ENCODE measurements around the gene DEPDC5.

The DEPDC5 gene

GRCh38 chr22:31841078-31841827 lies 87.4 kb downstream of the DEPDC5 start:
- DNase-seq (ENCODE audit: insufficient read length) (no peak), FAIRE-seq (peak; percentile 71)
- TF ChIP-seq TAF1 (IDR thresholded peaks at IDR 0.05; ENCODE audit: borderline replicate concordance, low read depth, low read length) (no peak), POLR2AphosphoS5 (IDR thresholded peaks at IDR 0.05; ENCODE audit: low read depth, low read length) (no peak), POLR2A (IDR thresholded peaks at IDR 0.05; ENCODE audit: low read depth, low read length) (no peak)

DNA sequence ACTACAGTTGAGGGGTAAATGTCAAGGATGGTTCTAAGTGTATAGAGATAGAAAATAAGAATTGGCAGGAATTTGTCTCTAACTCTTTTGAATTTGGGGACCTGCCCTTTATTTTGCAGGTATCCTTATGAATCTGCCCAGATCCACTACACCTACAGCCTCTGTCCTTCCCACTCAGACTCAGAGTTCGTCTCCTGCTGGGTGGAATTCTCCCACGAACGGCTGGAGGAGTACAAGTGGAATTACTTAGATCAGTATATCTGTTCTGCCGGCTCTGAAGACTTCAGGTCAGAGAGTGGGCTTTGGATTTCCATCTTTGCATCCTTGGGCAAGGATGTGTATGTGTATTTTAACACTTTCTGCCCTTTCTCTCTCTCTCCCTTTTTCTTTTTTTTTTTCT lies 89.7 kb downstream of the DEPDC5 start:
- FAIRE-seq: no peak
- DNase-seq (ENCODE audit: insufficient read length): no peak
- TF ChIP-seq POLR2AphosphoS5 (IDR thresholded peaks at IDR 0.05; ENCODE audit: low read depth, low read length) (no peak), TAF1 (IDR thresholded peaks at IDR 0.05; ENCODE audit: borderline replicate concordance, low read depth, low read length) (no peak), POLR2A (IDR thresholded peaks at IDR 0.05; ENCODE audit: low read depth, low read length) (no peak)

DNA sequence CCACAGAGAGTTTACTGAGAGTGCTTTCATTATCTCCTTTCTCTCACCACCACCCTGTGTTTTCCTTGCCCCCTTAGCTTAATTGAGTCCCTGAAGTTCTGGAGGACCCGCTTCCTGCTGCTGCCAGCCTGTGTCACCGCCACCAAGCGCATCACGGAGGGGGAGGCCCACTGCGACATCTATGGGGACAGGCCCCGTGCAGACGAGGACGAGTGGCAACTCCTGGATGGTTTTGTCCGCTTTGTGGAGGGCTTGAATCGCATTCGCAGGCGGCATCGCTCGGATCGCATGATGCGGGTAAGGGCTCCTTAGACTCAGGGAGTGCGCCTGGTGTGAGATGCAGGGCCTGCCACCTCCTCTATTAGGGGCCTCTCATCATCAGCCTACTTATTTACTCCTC lies 91.1 kb downstream of the DEPDC5 start:
- DNase-seq (ENCODE audit: insufficient read length) (no peak), FAIRE-seq (no peak)
- TF ChIP-seq POLR2AphosphoS5 (IDR thresholded peaks at IDR 0.05; ENCODE audit: low read depth, low read length): no peak
- no peak for TF ChIP-seq POLR2A (IDR thresholded peaks at IDR 0.05; ENCODE audit: low read depth, low read length)
- no peak for TF ChIP-seq TAF1 (IDR thresholded peaks at IDR 0.05; ENCODE audit: borderline replicate concordance, low read depth, low read length)

DNA sequence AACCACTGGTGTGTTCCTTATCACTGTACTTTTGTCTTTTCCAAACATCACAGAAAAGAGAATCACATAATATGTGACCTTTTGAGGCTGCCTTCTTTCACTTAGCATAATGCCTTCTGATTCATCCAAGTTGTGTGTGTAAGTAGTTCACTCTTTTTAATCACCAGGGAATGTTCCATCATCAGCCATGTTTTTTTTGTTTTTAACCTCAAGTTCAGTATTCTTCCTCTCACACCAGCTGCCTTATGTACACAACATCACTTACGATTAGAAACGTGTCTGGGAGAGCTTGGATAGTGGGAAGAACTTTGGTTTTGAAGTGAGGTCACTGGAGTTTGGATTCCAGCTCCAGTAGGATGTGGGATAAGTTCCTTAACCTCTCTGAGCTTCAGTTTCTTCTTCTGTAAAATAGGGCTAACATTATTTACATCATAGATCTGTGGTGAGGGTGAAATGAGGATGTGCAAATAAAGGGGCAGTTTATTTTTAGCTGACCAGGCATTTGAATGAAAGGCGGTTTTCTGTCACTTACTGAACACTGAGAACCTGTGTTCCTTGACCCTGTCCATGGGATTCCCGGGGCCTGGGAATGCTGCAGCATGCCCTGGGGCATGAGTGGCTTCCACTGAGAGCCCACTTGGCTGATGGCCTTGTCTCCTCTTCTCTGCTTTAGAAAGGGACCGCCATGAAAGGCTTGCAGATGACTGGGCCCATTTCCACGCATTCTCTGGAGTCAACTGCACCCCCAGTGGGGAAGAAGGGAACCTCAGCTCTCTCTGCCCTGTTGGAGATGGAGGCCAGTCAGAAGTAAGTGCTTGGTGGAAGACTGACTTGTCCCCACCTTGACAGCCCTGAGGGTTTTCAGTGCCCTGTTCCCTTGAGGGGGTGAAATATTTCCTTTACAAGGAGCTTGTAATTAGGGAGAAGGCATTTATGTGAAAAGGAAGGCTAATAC lies 92.6 kb downstream of the DEPDC5 start:
- DNase-seq (ENCODE audit: insufficient read length) (peak; percentile 33), FAIRE-seq (peak; percentile 57)
- TF ChIP-seq POLR2A (IDR thresholded peaks at IDR 0.05; ENCODE audit: low read depth, low read length) (no peak), POLR2AphosphoS5 (IDR thresholded peaks at IDR 0.05; ENCODE audit: low read depth, low read length) (no peak), TAF1 (IDR thresholded peaks at IDR 0.05; ENCODE audit: borderline replicate concordance, low read depth, low read length) (no peak)

DNA sequence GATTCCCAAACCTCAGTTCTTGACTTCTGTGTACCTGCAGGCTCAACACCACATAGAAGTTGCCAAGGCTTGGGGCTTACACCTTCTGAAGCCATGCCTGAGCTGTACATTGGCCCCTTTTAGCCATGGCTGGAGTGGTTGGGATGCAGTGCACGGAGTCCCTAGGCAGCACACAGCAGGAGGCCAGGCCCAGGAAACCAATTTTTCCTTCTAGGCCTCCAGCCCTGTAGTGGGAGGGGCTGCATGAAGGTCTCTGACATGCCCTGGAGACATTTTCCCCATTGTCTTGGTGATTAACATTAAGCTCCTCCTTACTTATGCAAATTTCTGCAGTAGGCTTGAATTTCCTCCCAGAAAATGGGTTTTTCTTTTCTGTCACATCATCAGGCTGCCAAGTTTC lies 94.6 kb downstream of the DEPDC5 start:
- no peak for FAIRE-seq
- DNase-seq (ENCODE audit: insufficient read length): no peak
- TF ChIP-seq POLR2AphosphoS5 (IDR thresholded peaks at IDR 0.05; ENCODE audit: low read depth, low read length): no peak
- no peak for TF ChIP-seq TAF1 (IDR thresholded peaks at IDR 0.05; ENCODE audit: borderline replicate concordance, low read depth, low read length)
- no peak for TF ChIP-seq POLR2A (IDR thresholded peaks at IDR 0.05; ENCODE audit: low read depth, low read length)

- DNase-seq (ENCODE audit: insufficient read length): no peak
- no peak for FAIRE-seq
- no peak for TF ChIP-seq TAF1 (IDR thresholded peaks at IDR 0.05; ENCODE audit: borderline replicate concordance, low read depth, low read length)
- TF ChIP-seq POLR2A (IDR thresholded peaks at IDR 0.05; ENCODE audit: low read depth, low read length): no peak
- TF ChIP-seq POLR2AphosphoS5 (IDR thresholded peaks at IDR 0.05; ENCODE audit: low read depth, low read length): no peak
Measured at GRCh38 chr22:31850135-31850534, 96.3 kb downstream of the DEPDC5 start.

DNA sequence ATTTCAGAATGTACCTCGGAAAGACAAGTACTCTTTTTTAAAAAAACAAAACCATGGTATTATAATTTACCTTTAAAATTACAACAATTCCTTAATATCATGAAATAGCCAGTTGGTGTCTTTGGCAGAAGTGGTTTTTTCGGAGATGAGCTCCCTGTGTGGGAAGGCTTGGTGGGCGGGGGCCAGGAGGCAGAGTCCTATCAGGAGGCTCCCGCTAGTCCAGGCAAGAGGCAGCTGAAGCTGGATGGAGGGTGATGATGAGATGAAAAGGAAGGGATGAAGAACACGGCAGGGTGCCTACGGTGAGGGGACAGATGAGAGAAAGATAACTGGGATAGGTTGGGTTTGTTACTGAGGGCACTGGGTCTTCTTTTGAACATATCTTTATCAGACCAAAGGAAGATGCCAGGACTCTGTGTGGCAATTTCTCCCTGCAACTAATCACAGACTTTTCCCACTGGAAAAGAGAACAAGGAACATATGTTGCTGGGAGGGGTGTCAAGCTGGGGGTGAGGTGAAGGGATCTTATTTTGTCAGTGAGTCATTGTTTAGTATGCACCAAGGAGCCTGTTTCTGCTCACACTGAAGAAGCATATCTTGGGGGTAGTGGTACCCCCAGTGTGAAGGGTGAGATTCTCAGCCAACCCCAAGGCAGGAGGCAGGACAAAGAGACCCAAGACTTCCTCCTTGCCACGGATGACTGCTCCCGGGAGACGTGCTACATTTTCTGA lies 99.0 kb downstream of the DEPDC5 start:
- FAIRE-seq: no peak
- TF ChIP-seq POLR2AphosphoS5 (IDR thresholded peaks at IDR 0.05; ENCODE audit: low read depth, low read length) (no peak), TAF1 (IDR thresholded peaks at IDR 0.05; ENCODE audit: borderline replicate concordance, low read depth, low read length) (no peak), POLR2A (IDR thresholded peaks at IDR 0.05; ENCODE audit: low read depth, low read length) (no peak)
- DNase-seq (ENCODE audit: insufficient read length): no peak

- DNase-seq (ENCODE audit: insufficient read length) (no peak), FAIRE-seq (no peak)
- TF ChIP-seq POLR2AphosphoS5 (IDR thresholded peaks at IDR 0.05; ENCODE audit: low read depth, low read length) (no peak), TAF1 (IDR thresholded peaks at IDR 0.05; ENCODE audit: borderline replicate concordance, low read depth, low read length) (no peak), POLR2A (IDR thresholded peaks at IDR 0.05; ENCODE audit: low read depth, low read length) (no peak)
Measured at GRCh38 chr22:31853736-31854495, 100.1 kb downstream of the DEPDC5 start.

DNA sequence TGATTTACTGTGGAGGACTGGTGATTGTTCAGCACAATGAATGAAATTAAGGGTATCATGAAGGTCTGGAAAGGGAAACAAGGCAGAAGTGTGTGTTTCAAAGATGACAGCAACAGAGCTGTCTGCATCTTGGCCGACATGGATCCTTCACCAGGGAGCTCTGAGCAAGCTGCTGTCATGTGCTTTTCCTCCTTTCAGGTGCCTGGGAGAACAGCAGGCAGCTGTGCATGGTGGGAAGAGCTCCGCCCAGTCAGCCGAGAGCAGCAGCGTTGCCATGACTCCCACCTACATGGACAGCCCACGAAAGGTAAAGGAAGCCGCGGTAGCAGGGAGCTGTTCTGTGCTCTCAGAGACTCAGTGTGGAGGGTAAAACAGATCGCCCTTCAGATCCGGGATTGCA lies 103.4 kb downstream of the DEPDC5 start:
- DNase-seq (ENCODE audit: insufficient read length) (no peak), FAIRE-seq (no peak)
- no peak for TF ChIP-seq POLR2AphosphoS5 (IDR thresholded peaks at IDR 0.05; ENCODE audit: low read depth, low read length)

DNA sequence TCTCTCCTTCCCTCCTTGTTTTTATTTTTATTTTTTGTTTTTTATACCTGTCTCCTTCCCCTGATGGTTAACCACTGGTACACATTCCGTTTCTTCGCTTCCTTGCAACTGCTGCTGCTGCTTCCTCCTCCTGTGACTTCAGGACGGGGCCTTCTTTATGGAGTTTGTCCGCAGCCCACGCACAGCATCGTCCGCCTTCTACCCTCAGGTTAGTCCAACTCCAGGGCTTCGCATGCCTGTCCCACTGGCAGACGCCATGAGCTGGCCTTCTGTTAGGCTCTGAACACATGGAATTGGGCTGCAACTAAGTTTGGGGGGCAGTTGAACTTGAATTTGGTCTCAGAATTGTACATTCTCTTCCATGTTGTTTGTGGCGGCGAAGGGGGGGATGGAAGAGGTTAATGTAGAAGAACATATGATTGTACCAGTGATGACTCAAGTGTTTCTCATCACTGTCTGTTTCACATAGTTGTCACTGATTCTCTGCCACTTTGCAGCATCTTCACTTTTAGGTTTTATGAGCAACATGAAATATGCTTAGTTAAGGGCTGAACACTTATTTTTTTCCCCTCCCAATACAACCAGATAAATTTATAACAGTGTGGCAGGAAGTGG lies 107.5 kb downstream of the DEPDC5 start:
- no peak for FAIRE-seq
- TF ChIP-seq TAF1 (IDR thresholded peaks at IDR 0.05; ENCODE audit: borderline replicate concordance, low read depth, low read length) (no peak), POLR2A (IDR thresholded peaks at IDR 0.05; ENCODE audit: low read depth, low read length) (no peak), POLR2AphosphoS5 (IDR thresholded peaks at IDR 0.05; ENCODE audit: low read depth, low read length) (no peak)
- no peak for DNase-seq (ENCODE audit: insufficient read length)
